Amygdala (tissue), 56 donors: ENCODE data around the gene APBB1.

ENCODE experiments used
- DNase-seq, 56 donors: peaks; one replicate each; lab custom pipeline; 2025; lab: John Stamatoyannopoulos, UW

Gene APBB1

GRCh38 chr11:6419009-6419631 lies at the start of gene APBB1:
APBB1 (minus strand) TSS chr11:6419094; CDS start chr11:6411347, 7,747 bp downstream.
- peak in 48 of 56 donors; percentile 27 to 88 (median 69) for DNase-seq

GRCh38 chr11:6459099-6459450 lies 40.2 kb upstream of the APBB1 start:
- DNase-seq: no peak

- DNase-seq: no peak
Measured at GRCh38 chr11:6458352-6459098, 39.6 kb upstream of the APBB1 start.

GRCh38 chr11:6457581-6458320 lies 38.9 kb upstream of the APBB1 start:
- no peak for DNase-seq

GRCh38 chr11:6456361-6457073 lies 37.6 kb upstream of the APBB1 start:
- DNase-seq: no peak

- no peak for DNase-seq
Measured at GRCh38 chr11:6455070-6455469, 36.2 kb upstream of the APBB1 start.

- DNase-seq: no peak
Measured at GRCh38 chr11:6453152-6453551, 34.3 kb upstream of the APBB1 start.

GRCh38 chr11:6452219-6452618 lies 33.3 kb upstream of the APBB1 start:
- DNase-seq: no peak

- no peak for DNase-seq
Measured at GRCh38 chr11:6448574-6448973, 29.7 kb upstream of the APBB1 start.

GRCh38 chr11:6443269-6444003 lies 24.5 kb upstream of the APBB1 start:
- DNase-seq: peak in 48 of 56 donors; percentile 5 to 80 (median 40)

GRCh38 chr11:6442441-6442840 lies 23.5 kb upstream of the APBB1 start:
- DNase-seq: no peak

- DNase-seq: no peak
Measured at GRCh38 chr11:6440906-6441358, 22.0 kb upstream of the APBB1 start, which contains the start of gene HPX. HPX (minus strand) TSS chr11:6440987; CDS start chr11:6440963, 24 bp downstream.

GRCh38 chr11:6438979-6439571 lies 20.2 kb upstream of the APBB1 start:
- DNase-seq: peak in 32 of 56 donors; percentile 6 to 71 (median 18)

- DNase-seq: no peak
Measured at GRCh38 chr11:6437993-6438392, 19.1 kb upstream of the APBB1 start.

- no peak for DNase-seq
Measured at GRCh38 chr11:6437423-6437822, 18.5 kb upstream of the APBB1 start.

- DNase-seq: no peak
Measured at GRCh38 chr11:6433998-6434660, 15.2 kb upstream of the APBB1 start.

GRCh38 chr11:6431861-6432260 lies 13.0 kb upstream of the APBB1 start:
- no peak for DNase-seq

GRCh38 chr11:6427516-6427915 lies 8.6 kb upstream of the APBB1 start:
- DNase-seq: no peak

- no peak for DNase-seq
Measured at GRCh38 chr11:6420677-6421076, 1.8 kb upstream of the APBB1 start.
